Measurements from ENCODE around the gene CAPN12. TPM values are rescaled to one million over a fixed set of nuclear protein-coding genes. Genes with fewer than 3 reads are reported as not detected.

The CAPN12 gene
- polyA plus RNA-seq, 1 donor (not counting 4 experiments of a cell fraction or from before 2014, with no cell fraction given): 5.6 TPM

DNA sequence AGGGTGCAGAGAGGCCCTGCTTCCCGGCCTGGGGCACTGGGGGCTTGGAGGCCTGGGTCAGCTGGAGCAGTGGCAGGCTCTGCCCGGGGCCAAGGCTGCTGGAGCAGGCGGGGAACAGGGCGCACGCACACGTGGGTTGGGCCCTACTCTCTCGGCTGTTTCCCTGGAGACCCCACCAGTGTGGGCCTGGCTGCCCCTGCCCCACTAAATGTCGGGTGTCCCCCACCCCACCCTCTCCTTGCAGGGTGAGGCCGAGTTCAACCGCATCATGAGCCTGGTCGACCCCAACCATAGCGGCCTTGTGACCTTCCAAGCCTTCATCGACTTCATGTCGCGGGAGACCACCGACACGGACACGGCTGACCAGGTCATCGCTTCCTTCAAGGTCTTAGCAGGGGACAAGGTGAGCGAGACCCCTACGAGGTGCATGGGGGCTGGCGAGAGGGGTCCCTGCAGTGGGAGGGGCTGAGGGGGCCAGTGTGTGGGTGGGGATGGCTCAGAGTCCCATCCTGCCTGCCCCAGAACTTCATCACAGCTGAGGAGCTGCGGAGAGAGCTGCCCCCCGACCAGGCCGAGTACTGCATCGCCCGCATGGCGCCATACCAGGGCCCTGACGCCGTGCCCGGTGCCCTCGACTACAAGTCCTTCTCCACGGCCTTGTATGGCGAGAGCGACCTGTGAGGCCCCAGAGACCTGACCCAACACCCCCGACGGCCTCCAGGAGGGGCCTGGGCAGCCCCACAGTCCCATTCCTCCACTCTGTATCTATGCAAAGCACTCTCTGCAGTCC lies 15.3 kb downstream of the CAPN12 start:
- DNase-seq (ENCODE audit: low read depth, low spot score) (no peak), FAIRE-seq (no peak)
- dilution Hi-C loops (cut with MboI; ENCODE audit: extremely low pct_ligation_motif_present, low sequenced_read_pairs): no loop called here
- Histone ChIP-seq H2AFZ (ENCODE audit: control insufficient read depth, low read length) (no peak overlapping the region), H3K79me2 (ENCODE audit: control insufficient read depth, insufficient read depth, low read length) (peaks cover 2% of the 10 kb centered on the region), H3K9me1 (ENCODE audit: control insufficient read depth, extremely low read depth, insufficient read depth, low read length) (peaks cover 3% of the 10 kb centered on the region), H3K9me3 (ENCODE audit: control insufficient read depth, low read depth, low read length) (no peaks in the 10 kb centered on the region), H3K27ac (ENCODE audit: control insufficient read depth, insufficient read depth, low read length) (no peak overlapping the region), H3K27me3 (ENCODE audit: control insufficient read depth, extremely low read depth, insufficient read depth, low read length) (no peaks in the 10 kb centered on the region), H4K20me1 (ENCODE audit: control insufficient read depth, extremely low read depth, insufficient read depth, low read length) (no peaks in the 10 kb centered on the region), H3K9ac (ENCODE audit: control insufficient read depth, extremely low read depth, insufficient read depth, low read length) (no peak overlapping the region), H3K4me1 (ENCODE audit: control insufficient read depth, extremely low read depth, insufficient read depth, low read length) (peaks cover 8% of the 10 kb centered on the region), H3K4me3 (ENCODE audit: control insufficient read depth in 2 of 3, extremely low read depth in 1 of 3, insufficient read depth in 2 of 3, low read depth in 1 of 3, low read length in 3 of 3) (no peak overlapping the region), H3K36me3 (ENCODE audit: control insufficient read depth in 2 of 2, extremely low read depth in 1 of 2, insufficient read depth in 2 of 2, low read length in 2 of 2) (peaks cover 44 to 61% of the 10 kb centered on the region in 2 experiments), H3K4me2 (ENCODE audit: control insufficient read depth, extremely low read depth, insufficient read depth, low read depth, low read length) (no peak overlapping the region)
- TF ChIP-seq EZH2 (IDR thresholded peaks at IDR 0.05; ENCODE audit: low read length): no peak
- TF ChIP-seq, protein P1, sequence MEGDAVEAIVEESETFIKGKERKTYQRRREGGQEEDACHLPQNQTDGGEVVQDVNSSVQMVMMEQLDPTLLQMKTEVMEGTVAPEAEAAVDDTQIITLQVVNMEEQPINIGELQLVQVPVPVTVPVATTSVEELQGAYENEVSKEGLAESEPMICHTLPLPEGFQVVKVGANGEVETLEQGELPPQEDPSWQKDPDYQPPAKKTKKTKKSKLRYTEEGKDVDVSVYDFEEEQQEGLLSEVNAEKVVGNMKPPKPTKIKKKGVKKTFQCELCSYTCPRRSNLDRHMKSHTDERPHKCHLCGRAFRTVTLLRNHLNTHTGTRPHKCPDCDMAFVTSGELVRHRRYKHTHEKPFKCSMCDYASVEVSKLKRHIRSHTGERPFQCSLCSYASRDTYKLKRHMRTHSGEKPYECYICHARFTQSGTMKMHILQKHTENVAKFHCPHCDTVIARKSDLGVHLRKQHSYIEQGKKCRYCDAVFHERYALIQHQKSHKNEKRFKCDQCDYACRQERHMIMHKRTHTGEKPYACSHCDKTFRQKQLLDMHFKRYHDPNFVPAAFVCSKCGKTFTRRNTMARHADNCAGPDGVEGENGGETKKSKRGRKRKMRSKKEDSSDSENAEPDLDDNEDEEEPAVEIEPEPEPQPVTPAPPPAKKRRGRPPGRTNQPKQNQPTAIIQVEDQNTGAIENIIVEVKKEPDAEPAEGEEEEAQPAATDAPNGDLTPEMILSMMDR (optimal IDR thresholded peaks at IDR 0.05 in 1 of 3, IDR thresholded peaks at IDR 0.05 in 1 of 3, conservative IDR thresholded peaks at IDR 0.05 in 1 of 3; ENCODE audit: extremely low read depth in 1 of 3, insufficient read depth in 2 of 3, low read length in 3 of 3): no peak

DNA sequence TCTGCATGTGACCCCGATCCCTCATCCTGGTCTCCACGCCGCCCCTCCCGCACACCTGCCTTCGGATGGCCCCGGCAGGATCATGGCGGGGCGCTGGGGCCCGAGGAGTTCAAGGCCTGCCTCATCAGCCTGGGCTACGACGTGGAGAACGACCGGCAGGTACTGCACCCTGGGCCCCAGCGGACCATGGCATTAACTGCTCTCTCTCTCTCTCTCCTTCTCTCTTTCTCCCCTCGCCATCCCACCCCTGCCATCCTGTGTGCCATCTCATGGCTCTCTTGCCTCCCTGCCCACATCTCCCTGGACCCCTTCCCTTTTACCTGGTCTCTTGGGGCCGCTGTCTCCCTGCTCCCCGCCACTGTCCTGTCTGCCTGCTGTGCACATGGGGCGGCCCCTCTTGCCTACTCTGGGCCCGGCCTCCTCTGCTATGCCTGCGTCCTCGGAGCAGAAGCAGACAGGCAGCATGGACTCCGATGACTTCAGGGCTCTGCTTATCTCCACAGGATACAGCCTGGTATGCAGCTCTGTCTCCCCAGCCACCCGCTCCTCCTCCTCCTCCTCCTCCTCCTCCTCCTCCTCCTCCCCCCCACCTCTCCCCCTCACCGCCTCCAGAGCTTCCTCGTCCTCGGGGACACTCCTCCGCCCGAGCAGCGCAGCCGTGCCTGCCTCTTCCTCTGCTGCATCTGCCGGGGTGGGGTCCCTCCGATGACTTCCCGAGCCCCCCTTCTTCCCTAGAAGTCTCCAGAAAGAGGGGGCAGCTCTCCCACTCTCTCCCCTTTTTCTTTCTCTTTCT lies 16.2 kb downstream of the CAPN12 start:
- dilution Hi-C loops (cut with MboI; ENCODE audit: extremely low pct_ligation_motif_present, low sequenced_read_pairs): no loop called here
- TF ChIP-seq EZH2 (IDR thresholded peaks at IDR 0.05; ENCODE audit: low read length): no peak
- TF ChIP-seq, protein P1 (optimal IDR thresholded peaks at IDR 0.05 in 1 of 3, IDR thresholded peaks at IDR 0.05 in 1 of 3, conservative IDR thresholded peaks at IDR 0.05 in 1 of 3; ENCODE audit: extremely low read depth in 1 of 3, insufficient read depth in 2 of 3, low read length in 3 of 3): no peak
- Histone ChIP-seq H3K9ac (ENCODE audit: control insufficient read depth, extremely low read depth, insufficient read depth, low read length) (no peak overlapping the region), H3K79me2 (ENCODE audit: control insufficient read depth, insufficient read depth, low read length) (peaks cover 6% of the 10 kb centered on the region), H3K9me3 (ENCODE audit: control insufficient read depth, low read depth, low read length) (no peaks in the 10 kb centered on the region), H4K20me1 (ENCODE audit: control insufficient read depth, extremely low read depth, insufficient read depth, low read length) (no peaks in the 10 kb centered on the region), H3K27me3 (ENCODE audit: control insufficient read depth, extremely low read depth, insufficient read depth, low read length) (no peaks in the 10 kb centered on the region), H3K4me3 (ENCODE audit: control insufficient read depth in 2 of 3, extremely low read depth in 1 of 3, insufficient read depth in 2 of 3, low read depth in 1 of 3, low read length in 3 of 3) (no peak overlapping the region), H3K4me2 (ENCODE audit: control insufficient read depth, extremely low read depth, insufficient read depth, low read depth, low read length) (no peak overlapping the region), H3K9me1 (ENCODE audit: control insufficient read depth, extremely low read depth, insufficient read depth, low read length) (no peaks in the 10 kb centered on the region), H3K4me1 (ENCODE audit: control insufficient read depth, extremely low read depth, insufficient read depth, low read length) (no peaks in the 10 kb centered on the region), H3K27ac (ENCODE audit: control insufficient read depth, insufficient read depth, low read length) (no peak overlapping the region), H3K36me3 (ENCODE audit: control insufficient read depth in 2 of 2, extremely low read depth in 1 of 2, insufficient read depth in 2 of 2, low read length in 2 of 2) (peaks cover 51 to 69% of the 10 kb centered on the region in 2 experiments), H2AFZ (ENCODE audit: control insufficient read depth, low read length) (no peak overlapping the region)
- no peak for FAIRE-seq
- no peak for DNase-seq (ENCODE audit: low read depth, low spot score)
